Stimulated activated naive CD8-positive, alpha-beta T cell treated with anti-CD3 and anti-CD28 coated beads, Interleukin-15, amount 100 ng/mL, for 72 hours (primary cell): ENCODE data around the gene RIT1.
"Not testable (repeated sequence)": the region's sequence is repeated elsewhere in the genome, so short reads cannot be mapped to it uniquely, and the experiment has no call there.

ENCODE experiments used
- ATAC-seq: fragments of 150-1000 bp; cut with Tn5 transposase; 2 replicates; pipeline ENCODE4 v1.10.0; 2021; ENCODE audit warnings: mild to moderate bottlenecking, moderate library complexity
- DNase-seq, 2 donors: peaks; one replicate each; pipeline ENCODE4 v3.0.0; 2021 to 2022
- H3K27ac Mint-ChIP-seq, 2 donors: one replicate each; pipeline ENCODE4 v1.8.0; 2022; ENCODE audit warnings: mild to moderate bottlenecking in 2 of 2, mixed read lengths in 2 of 2, moderate library complexity in 2 of 2
- H3K27me3 Mint-ChIP-seq: one replicate; pipeline ENCODE4 v1.8.0; 2022; ENCODE audit warnings: mixed read lengths
- H3K4me1 Mint-ChIP-seq: one replicate; pipeline ENCODE4 v1.8.0; 2022; ENCODE audit warnings: mild to moderate bottlenecking, mixed read lengths
- H3K4me3 Mint-ChIP-seq, 2 donors: one replicate each; pipeline ENCODE4 v1.8.0; 2022; ENCODE audit warnings: mild to moderate bottlenecking in 2 of 2, mixed read lengths in 2 of 2, moderate library complexity in 1 of 2
- H3K9me3 Mint-ChIP-seq, 2 donors: one replicate each; pipeline ENCODE4 v1.8.0; 2022; ENCODE audit warnings: mixed read lengths in 2 of 2

The RIT1 gene

GRCh38 chr1:155940993-155941844, 30.1 kb upstream of the RIT1 start, which contains the start of gene RXFP4:
Gene RXFP4 (plus strand): TSS chr1:155941638. CDS start chr1:155941710, 72 bp downstream.
- no peaks in the 10 kb centered on the region for H3K9me3 Mint-ChIP-seq
- H3K4me1 Mint-ChIP-seq: peaks cover 82% of the 10 kb centered on the region
- peak within 1 kb of the TSS; percentile 94 to 97 for H3K27ac Mint-ChIP-seq
- DNase-seq: no peak
- peak; percentile 39 for ATAC-seq
- peak within 1 kb of the TSS; percentile 34 to 51 for H3K4me3 Mint-ChIP-seq
- H3K27me3 Mint-ChIP-seq: no peaks in the 10 kb centered on the region

- peaks cover 79% of the 10 kb centered on the region for H3K4me1 Mint-ChIP-seq
- ATAC-seq (peak; percentile 55), DNase-seq (no peak)
These were observed 29.4 kb upstream of the RIT1 start for GRCh38 chr1:155940482-155940992.

GRCh38 chr1:155938220-155938627, 27.1 kb upstream of the RIT1 start:
- Mint-ChIP-seq H3K27ac (peak overlapping the region; percentile 16 to 35), H3K27me3 (no peaks in the 10 kb centered on the region), H3K9me3 (no peaks in the 10 kb centered on the region), H3K4me1 (peaks cover 59% of the 10 kb centered on the region), H3K4me3 (no peak overlapping the region)
- ATAC-seq (peak; percentile 21), DNase-seq (no peak)

More at GRCh38 chr1:155940482-155940992, 29.4 kb upstream of the RIT1 start:
- Mint-ChIP-seq H3K9me3 (no peaks in the 10 kb centered on the region), H3K27ac (peak overlapping the region; percentile 94 to 97), H3K27me3 (no peaks in the 10 kb centered on the region), H3K4me3 (peak overlapping the region; percentile 34 to 51)

- Mint-ChIP-seq H3K27me3 (no peaks in the 10 kb centered on the region), H3K9me3 (no peaks in the 10 kb centered on the region), H3K27ac (peak overlapping the region in 1 of 2 donors; percentile 19), H3K4me1 (peaks cover 51% of the 10 kb centered on the region), H3K4me3 (no peak overlapping the region)
- no peak for ATAC-seq
- no peak for DNase-seq
These were observed 23.9 kb upstream of the RIT1 start for GRCh38 chr1:155934936-155935590.

GRCh38 chr1:155934097-155934935, 23.2 kb upstream of the RIT1 start, which contains the start of gene KHDC4:
Gene KHDC4 (minus strand): TSS chr1:155934413. CDS start chr1:155934373, 40 bp downstream.
- H3K27me3 Mint-ChIP-seq: no peaks in the 10 kb centered on the region
- ATAC-seq (peak; percentile 97), DNase-seq (peak; percentile 93 to 96)
- peaks cover 51% of the 10 kb centered on the region for H3K4me1 Mint-ChIP-seq
- peak within 1 kb of the TSS in 1 of 2 donors; percentile 71 for H3K27ac Mint-ChIP-seq
- no peak within 1 kb of the TSS for H3K4me3 Mint-ChIP-seq
- no peaks in the 10 kb centered on the region for H3K9me3 Mint-ChIP-seq

- Mint-ChIP-seq H3K4me3 (no peak overlapping the region), H3K27me3 (no peaks in the 10 kb centered on the region), H3K27ac (no peak overlapping the region), H3K9me3 (no peaks in the 10 kb centered on the region), H3K4me1 (peaks cover 49% of the 10 kb centered on the region)
- DNase-seq: no peak
- no peak for ATAC-seq
These were observed 22.5 kb upstream of the RIT1 start for GRCh38 chr1:155933591-155934096.

GRCh38 chr1:155932487-155932886, 21.3 kb upstream of the RIT1 start:
- H3K4me3 Mint-ChIP-seq: peak overlapping the region in 1 of 2 donors; percentile 37
- no peak for DNase-seq
- no peaks in the 10 kb centered on the region for H3K27me3 Mint-ChIP-seq
- peak overlapping the region in 1 of 2 donors; percentile 54 for H3K27ac Mint-ChIP-seq
- no peaks in the 10 kb centered on the region for H3K9me3 Mint-ChIP-seq
- peaks cover 40% of the 10 kb centered on the region for H3K4me1 Mint-ChIP-seq
- no peak for ATAC-seq

- Mint-ChIP-seq H3K4me1 (peaks cover 40% of the 10 kb centered on the region), H3K4me3 (peak overlapping the region in 1 of 2 donors; percentile 37), H3K27ac (no peak overlapping the region), H3K9me3 (no peaks in the 10 kb centered on the region), H3K27me3 (no peaks in the 10 kb centered on the region)
- DNase-seq: no peak
- ATAC-seq: no peak
These were observed 20.9 kb upstream of the RIT1 start for GRCh38 chr1:155932081-155932480.

GRCh38 chr1:155931332-155932038, 20.3 kb upstream of the RIT1 start:
- H3K4me1 Mint-ChIP-seq: peaks cover 40% of the 10 kb centered on the region
- ATAC-seq: no peak
- no peaks in the 10 kb centered on the region for H3K9me3 Mint-ChIP-seq
- H3K27ac Mint-ChIP-seq: peak overlapping the region; percentile 82 to 88
- H3K27me3 Mint-ChIP-seq: no peaks in the 10 kb centered on the region
- H3K4me3 Mint-ChIP-seq: peak overlapping the region in 1 of 2 donors; percentile 84
- no peak for DNase-seq

GRCh38 chr1:155930725-155931124, 19.6 kb upstream of the RIT1 start:
- H3K4me1 Mint-ChIP-seq: peaks cover 35% of the 10 kb centered on the region
- DNase-seq, H3K27ac Mint-ChIP-seq, ATAC-seq, H3K9me3 Mint-ChIP-seq, H3K27me3 Mint-ChIP-seq: not testable (repeated sequence)
- peak overlapping the region; percentile 37 to 84 for H3K4me3 Mint-ChIP-seq

- Mint-ChIP-seq H3K4me3 (no peak overlapping the region), H3K27me3 (no peaks in the 10 kb centered on the region), H3K27ac (no peak overlapping the region), H3K9me3 (no peaks in the 10 kb centered on the region), H3K4me1 (peaks cover 35% of the 10 kb centered on the region)
- DNase-seq: no peak
- no peak for ATAC-seq
These were observed 17.9 kb upstream of the RIT1 start for GRCh38 chr1:155929057-155929456.

- Mint-ChIP-seq H3K9me3 (no peaks in the 10 kb centered on the region), H3K27me3 (no peaks in the 10 kb centered on the region), H3K27ac (peak overlapping the region in 1 of 2 donors; percentile 24), H3K4me1 (peaks cover 13% of the 10 kb centered on the region), H3K4me3 (no peak overlapping the region)
- DNase-seq (no peak), ATAC-seq (no peak)
These were observed 14.4 kb upstream of the RIT1 start for GRCh38 chr1:155925506-155925905.

- no peak overlapping the region for H3K27ac Mint-ChIP-seq
These were observed 9.6 kb upstream of the RIT1 start for GRCh38 chr1:155920717-155921116.

GRCh38 chr1:155919801-155920200, 8.7 kb upstream of the RIT1 start:
- ATAC-seq (no peak), DNase-seq (no peak)
- Mint-ChIP-seq H3K4me3 (no peak overlapping the region), H3K27me3 (no peaks in the 10 kb centered on the region), H3K27ac (no peak overlapping the region), H3K4me1 (no peaks in the 10 kb centered on the region), H3K9me3 (no peaks in the 10 kb centered on the region)

More at GRCh38 chr1:155920717-155921116, 9.6 kb upstream of the RIT1 start:
- Mint-ChIP-seq H3K4me3 (no peak overlapping the region), H3K27me3 (no peaks in the 10 kb centered on the region), H3K9me3 (no peaks in the 10 kb centered on the region), H3K4me1 (no peaks in the 10 kb centered on the region)
- no peak for ATAC-seq
- DNase-seq: no peak
